GM04504 (cell line): ENCODE results near the gene CAMK1D.
"Not testable (repeated sequence)": the region's sequence is repeated elsewhere in the genome, so short reads cannot be mapped to it uniquely, and the experiment has no call there.

Experiments used
- DNase-seq: peaks from one replicate; pipeline ENCODE4 v3.0.0-alpha.2; 2012; ENCODE audit warnings: low read depth

Gene CAMK1D

GRCh38 chr10:12470719-12471118 lies 121.4 kb downstream of the CAMK1D start:
- DNase-seq, result no peak

DNA sequence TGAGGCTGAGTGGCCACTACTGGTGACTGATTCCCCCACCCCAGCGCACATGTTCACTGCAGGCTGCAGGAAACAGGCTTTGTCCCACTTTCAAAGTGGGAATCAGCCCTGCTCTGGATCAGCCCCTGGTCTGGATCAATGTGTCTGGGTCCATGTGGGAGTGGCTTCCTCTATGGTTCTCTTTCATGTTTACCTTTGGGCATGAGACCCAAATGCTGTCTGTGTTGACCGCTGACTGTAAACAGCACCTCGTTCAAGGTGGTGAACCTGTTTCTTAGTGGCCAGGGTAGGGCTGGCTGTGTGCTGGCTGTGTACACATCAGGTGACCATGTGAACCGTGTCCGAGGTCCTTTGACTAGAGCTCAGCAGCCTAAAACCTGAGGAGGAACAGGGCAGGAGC lies 121.8 kb downstream of the CAMK1D start:
- DNase-seq, result no peak

DNA sequence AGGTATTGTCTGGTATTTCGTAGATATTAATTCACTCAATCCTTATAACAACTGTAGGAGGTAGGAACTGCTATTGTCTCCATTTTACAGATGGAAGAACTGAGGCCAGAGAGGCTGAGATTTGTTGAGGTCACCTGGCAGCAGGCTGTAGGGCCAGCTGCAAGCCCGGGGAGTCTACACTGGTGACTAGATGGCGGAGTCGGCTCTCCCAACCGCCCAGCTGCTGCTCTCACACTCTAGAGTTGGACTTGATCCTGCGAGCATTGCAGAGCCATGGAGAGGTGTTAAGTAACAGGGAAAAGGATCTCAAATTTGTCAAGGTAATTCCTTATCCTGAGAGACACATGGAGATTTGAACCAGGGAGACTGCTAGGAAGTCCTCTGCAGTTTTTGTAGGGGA lies 124.1 kb downstream of the CAMK1D start:
- DNase-seq, result no peak

DNA sequence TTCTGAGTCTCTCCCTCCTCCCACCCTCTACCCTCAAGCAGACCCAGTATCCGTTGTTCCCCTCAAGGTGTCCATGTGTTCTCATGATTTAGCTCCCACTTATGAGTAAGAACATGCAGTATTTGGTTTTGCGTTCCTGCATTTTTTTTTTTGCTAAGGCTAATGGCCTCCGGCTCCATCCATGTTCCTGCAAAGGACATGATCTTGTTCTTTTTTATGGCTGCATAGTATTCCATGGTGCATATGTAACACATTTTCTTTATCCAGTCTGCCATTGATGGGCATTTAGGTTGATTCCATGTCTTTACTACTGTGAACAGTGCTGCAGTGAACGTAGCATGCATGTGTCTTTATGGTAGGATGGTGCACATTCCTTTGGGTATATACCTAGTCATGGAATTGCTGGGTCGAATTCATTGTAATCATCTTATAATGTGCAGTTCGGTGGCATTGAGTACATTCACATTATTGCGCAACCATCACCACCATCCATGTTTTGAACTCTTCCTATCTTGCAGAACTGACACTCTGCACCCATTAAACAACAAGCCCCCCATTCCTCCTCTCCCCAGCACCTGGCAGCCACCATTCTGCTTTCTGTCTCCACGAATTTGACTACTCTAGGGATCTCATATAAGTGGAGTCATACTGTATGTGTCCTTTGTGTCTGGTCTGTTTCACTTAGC lies 125.5 kb downstream of the CAMK1D start:
- DNase-seq, result no peak

DNA sequence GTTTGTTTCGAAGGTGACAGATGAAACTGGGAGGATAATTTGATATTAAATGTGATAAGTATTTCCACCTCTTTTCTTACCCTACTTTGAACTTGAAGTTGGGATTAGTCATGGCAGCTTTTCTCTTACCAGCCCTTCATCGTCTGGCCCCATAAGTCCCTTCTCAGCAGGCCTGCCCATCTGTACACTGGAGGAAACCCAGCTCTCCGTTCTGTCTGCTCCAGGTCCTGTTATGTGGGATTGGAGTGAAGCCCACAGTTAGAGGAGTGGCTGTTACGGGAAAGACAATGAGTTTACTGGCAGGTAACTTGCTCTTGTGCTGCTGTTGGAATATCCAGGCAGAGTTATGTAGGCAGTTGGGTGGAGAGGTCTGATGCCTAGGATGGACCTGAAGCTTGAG lies 127.3 kb downstream of the CAMK1D start:
- DNase-seq, result no peak

DNA sequence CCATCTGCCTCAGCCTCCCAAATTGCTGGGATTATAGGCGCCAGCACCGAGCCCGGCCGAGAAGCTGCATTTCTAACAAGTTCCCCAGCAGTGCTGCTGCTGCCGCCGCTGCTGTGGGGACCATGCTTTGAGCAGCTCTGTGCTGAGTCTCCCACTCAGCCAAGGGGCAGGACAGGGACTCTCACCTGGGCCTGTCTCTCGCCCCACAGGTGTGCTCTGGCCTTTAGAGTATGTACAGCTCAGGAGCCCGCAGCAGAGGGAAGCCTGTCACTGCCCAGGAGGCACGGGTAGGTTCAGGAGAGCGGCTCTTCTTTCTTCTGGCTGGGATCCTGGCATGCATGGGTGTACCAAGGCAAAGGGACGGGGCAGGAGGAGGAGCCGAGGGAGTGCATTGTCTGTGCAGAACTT lies 130.1 kb downstream of the CAMK1D start:
- no peak for DNase-seq

- DNase-seq, result no peak
Observed at GRCh38 chr10:12479924-12480323, 130.6 kb downstream of the CAMK1D start.

DNA sequence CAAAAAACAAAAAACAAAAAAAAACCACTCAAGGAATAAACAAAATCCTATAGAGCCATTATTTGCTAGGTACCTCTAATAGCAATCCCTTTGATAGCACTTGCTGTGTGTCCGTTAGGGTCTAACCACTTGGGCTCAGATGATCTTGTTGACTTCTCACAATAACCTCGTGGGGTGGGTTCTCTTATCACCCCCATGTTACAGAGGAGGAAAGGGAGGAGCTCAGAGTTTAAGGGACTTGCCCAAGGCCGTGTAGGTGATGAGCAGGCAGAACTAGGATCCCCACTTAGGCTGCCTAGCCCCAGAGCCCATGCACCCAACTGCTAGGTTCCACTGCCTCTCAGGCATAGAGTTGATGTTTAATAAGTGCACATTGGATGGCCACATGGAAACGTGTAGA lies 131.1 kb downstream of the CAMK1D start:
- DNase-seq, result no peak

DNA sequence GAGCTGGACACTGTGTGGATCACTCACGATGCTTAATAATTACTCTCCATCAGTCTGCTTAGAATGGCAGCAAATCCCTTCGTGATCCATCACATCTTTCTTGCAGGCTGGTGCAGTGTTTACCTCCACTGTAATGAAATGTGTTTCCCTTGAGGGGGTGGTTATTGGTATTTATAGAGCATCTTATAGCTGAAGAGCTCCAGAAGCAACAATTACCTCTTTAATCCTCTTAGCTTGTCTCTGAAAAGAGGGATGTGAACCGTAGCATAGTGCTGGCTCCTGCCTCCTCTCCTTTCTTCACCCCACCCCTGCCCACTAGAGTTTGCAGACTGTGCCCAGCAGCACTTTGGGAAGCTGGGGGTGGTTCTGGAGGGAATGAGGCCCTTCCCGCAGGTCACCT lies 132.6 kb downstream of the CAMK1D start:
- no peak for DNase-seq

GRCh38 chr10:12482587-12482986 lies 133.2 kb downstream of the CAMK1D start:
- no peak for DNase-seq

- DNase-seq, result no peak
Observed at GRCh38 chr10:12484002-12484918, 134.9 kb downstream of the CAMK1D start.

GRCh38 chr10:12484941-12485805 lies 135.8 kb downstream of the CAMK1D start:
- DNase-seq, result no peak

- DNase-seq, result no peak
Observed at GRCh38 chr10:12487366-12487765, 138.0 kb downstream of the CAMK1D start.

DNA sequence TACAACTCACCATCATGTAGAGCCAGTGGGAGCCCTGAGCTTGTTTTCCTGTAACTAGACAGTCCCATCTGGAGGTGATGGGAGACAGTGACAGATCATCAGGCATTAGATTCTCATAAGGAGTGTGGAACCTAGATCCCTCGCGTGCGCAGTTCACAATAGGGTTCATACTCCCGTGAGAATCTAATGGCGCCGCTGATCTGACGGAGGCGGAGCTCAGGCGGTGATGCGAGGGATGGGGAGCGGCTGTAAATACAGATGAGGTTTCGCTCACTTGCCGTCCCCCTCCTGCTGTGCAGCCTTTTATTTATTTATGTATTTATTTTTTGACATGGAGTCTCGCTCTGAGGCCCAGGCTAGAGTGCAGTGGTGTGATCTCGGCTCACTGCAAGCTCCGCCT lies 139.3 kb downstream of the CAMK1D start:
- DNase-seq, result no peak

DNA sequence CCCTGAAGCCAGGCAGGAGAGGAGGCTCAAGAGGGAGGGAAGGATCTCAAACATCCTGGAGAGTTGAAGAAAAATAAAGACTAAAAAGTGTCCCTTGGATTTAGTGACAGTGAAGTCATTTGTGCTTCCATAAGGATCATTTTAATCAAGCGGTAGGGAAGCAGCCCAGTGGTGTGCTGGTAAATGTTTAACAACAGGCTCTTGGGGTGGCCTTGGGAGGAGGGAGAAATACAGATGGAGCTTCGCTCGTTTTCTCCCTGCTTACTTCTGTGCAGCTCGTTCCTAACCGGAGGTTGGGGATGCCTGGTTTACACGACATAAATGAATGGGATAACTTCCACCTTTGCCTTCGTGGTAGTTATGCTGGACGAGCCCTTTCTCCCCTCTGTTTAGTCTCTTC lies 140.0 kb downstream of the CAMK1D start:
- DNase-seq, result no peak

DNA sequence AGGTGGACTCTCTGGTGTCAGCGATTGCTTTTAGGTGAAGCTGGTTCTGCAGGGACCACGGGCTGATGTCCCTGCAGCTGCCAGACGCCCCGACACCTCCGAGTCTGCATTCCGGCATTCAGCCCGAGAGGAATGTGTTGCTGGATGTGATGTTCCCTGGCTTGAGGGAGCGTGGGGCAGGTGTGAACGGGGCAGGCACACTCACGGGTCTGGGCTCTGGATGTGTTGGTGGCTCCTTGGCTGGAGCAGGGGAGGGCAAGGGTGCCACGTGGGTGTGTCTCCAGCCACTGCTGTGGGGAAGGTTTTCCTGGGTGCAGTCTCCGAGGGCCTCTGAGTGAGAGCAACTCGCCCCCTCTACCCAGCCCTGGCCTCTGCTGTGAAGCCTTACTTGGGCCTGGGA lies 140.5 kb downstream of the CAMK1D start:
- no peak for DNase-seq

GRCh38 chr10:12490963-12491362 lies 141.6 kb downstream of the CAMK1D start:
- DNase-seq, result no peak

GRCh38 chr10:12491491-12491890 lies 142.1 kb downstream of the CAMK1D start:
- DNase-seq, result no peak

DNA sequence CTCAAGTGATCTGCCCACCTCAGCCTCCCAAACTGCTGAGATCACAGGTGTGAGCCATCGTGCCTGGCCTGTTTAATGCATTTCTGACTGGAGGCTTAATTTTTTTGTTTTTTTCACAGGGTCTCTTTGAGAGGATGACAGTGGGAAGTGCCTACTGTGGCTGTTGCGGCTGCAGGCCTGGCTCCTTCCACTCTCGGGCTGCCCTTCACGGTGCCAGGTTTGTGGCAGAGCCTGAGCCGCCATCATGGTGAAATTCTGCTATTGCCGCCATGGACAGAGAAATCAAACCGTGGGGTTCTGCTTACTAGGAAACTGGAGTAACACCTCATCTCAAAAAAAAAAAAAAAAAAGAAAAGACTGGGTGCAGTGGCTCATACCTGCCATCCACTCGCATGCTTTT lies 142.7 kb downstream of the CAMK1D start:
- DNase-seq, result no peak

GRCh38 chr10:12497046-12497445 lies 147.7 kb downstream of the CAMK1D start:
- not testable (repeated sequence) for DNase-seq

GRCh38 chr10:12499076-12499986 lies 150.0 kb downstream of the CAMK1D start:
- no peak for DNase-seq
